GM18505 (cell line): ENCODE results near the gene EPS15.
"Not testable (repeated sequence)": the region's sequence is repeated elsewhere in the genome, so short reads cannot be mapped to it uniquely, and the experiment has no call there.

ENCODE experiments used
- ATAC-seq: cut with Tn5 transposase; IDR thresholded peaks from one replicate; pipeline ENCODE4 v1.9.1; 2021; ENCODE audit not compliant: unreplicated experiment
- POLR2A ChIP-seq: IDR thresholded peaks from 4 replicates; pipeline ENCODE4 v1.6.1; 2011; ENCODE audit warnings: borderline replicate concordance; ENCODE audit not compliant: insufficient read depth, insufficient read length; ENCODE audit errors: extremely low read depth

EPS15 gene

DNA sequence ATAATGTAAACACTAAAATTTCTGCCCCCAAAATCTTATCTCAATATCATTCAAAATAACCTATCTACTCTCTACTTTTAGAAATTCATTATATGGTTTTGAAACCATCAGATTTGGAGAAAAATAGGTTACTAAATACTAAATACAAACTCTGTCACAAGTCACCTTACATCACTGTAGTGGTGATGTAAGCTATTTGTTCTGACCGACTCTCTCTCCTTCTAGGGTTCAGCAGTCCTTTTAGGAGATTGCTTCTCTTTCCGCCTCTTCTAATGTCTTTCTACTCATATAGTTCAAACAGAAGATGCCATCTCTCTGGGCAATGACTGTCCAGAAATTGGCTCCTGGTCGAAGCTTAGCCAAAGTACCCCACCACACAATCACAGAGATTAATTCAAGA lies 93.1 kb downstream of the EPS15 start:
- TF ChIP-seq POLR2A: no peak
- ATAC-seq: no peak

DNA sequence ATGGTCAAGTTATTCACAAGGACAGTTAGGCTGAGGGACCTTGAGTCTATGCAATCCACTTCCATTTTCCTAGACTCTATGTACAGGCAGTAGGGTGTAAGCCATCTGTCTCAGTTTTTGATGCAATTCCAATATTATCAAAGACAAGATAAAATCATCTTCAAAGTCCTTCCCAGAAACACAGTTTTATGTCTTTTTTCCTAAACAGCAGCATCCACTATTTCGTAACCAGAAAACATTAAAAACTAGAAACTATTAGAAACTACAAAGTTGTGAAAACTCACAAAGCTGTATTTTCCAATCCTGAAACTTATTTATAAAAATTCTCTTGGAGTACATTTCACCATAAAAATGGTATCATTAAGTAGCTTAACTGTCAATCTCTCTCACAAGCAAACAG lies 93.8 kb downstream of the EPS15 start:
- no peak for TF ChIP-seq POLR2A
- ATAC-seq: no peak

DNA sequence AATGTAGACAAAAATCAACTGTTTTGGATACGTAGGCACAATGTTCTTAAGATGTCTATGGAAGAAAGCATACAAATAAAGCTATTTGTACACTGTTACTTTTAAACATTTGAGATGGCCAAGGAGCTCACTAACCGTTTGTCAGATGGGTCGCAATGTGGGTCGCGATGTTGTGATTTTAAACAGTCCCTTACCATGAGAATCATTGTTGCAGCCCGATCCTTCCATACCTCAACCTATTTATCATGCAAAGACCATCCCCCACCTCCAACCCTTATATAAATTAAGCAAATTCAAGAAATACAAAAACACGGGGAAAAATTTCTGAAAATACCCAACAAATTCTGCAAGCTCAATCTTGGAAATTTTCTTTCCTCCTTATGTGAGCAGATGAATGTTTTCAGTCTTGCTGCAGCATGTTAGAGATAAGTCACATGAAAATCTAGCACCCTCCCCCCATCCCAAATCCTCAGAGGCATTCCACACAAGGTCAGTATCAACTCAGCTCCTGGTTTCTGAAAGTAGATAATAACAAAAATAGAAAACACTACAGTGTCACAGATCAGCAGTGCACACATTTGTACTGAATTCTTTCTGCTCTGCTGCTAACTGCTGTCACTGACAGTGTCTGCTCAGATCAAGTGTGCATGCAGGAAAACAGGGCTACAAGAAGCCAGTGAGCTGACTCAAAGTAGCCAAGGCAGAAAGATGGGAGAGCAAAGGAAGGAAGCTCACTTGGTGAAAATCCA lies 95.8 kb downstream of the EPS15 start:
- no peak for TF ChIP-seq POLR2A
- no peak for ATAC-seq

DNA sequence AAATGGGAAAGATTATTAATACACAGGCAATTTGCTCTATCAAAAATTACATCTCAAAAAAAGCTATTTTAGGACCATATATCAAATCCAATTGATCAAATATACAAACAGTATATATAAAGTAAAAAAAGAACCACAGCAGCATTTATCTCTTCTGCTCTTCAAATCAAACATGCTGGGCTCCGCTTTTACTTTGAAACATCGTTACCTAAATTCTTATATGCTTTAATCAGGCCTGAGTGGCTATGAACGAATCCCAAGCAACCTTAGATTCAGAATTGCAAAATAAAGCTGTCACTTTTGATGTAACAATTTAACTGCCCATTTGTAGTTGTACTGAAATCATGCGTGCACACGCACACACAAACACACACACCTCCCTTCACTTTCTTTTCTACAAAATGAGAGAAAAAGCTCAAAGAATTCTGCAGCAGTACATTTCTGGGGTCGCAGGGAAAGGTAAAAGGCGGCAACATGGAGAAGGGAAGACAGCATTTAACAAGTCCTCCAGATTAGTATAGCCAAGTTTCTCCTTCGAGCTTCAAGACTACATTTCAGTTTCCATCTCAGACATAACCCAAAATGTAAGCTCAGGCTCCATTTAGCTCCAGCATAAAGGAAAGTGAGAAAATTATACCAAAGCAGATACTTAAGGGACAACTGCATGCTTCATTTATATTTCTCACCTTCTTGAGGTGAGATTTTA lies 96.5 kb downstream of the EPS15 start:
- ATAC-seq: no peak

DNA sequence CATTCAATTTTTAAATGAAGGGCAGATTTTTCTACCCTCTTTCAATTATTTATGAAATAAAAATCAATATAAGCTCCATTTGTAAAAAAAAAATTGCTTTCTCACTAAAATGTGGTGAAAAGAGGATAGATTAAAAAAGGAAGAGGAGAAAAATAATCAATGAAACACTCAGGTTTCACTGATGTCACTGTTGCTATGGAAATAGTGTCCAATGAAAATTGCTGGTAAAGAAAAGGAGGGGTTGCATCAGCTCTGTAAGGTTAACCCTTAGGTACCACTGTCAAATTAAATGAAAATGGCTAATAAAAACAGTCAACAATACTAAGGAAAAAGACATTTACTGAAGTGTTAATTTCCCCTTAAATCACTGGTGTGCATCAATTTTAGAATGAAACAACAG lies 97.1 kb downstream of the EPS15 start:
- no peak for TF ChIP-seq POLR2A
- ATAC-seq: no peak

More for the DNA sequence above, 96.5 kb downstream of the EPS15 start:
- no peak for TF ChIP-seq POLR2A

DNA sequence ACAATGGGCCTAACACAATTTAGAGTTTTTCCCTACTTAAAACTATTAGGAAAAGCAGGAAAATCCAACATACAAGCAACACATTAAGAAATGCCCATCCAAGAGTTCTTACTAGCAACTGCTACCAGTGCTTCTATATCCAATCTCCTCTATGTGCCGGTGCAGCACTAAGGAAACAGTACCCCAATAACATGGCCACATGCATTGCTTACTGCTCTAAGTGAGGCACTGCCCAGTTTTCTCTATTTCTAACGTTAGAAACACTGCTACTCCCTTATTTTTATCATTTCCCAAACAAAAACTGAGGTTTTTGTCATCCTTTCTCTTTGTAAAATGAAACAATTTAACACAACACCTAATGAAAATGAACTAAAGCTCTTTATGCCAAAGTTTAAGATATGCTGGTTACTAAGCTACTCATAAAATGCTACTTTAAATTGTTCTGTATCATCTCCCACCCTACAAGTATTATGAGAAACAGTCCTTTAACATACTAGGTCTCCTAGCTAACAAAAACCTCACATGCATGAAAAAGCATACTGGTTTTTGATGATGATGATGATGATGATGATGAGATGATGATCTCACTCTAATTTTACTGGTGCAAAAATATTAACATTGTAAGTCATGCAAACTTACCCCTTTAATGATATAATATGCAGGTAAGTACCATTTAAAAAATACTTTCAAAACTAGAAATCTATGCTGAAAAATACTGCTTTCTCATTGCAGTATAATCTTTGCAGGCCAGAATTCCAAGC lies 98.0 kb downstream of the EPS15 start:
- TF ChIP-seq POLR2A: no peak
- ATAC-seq: no peak

DNA sequence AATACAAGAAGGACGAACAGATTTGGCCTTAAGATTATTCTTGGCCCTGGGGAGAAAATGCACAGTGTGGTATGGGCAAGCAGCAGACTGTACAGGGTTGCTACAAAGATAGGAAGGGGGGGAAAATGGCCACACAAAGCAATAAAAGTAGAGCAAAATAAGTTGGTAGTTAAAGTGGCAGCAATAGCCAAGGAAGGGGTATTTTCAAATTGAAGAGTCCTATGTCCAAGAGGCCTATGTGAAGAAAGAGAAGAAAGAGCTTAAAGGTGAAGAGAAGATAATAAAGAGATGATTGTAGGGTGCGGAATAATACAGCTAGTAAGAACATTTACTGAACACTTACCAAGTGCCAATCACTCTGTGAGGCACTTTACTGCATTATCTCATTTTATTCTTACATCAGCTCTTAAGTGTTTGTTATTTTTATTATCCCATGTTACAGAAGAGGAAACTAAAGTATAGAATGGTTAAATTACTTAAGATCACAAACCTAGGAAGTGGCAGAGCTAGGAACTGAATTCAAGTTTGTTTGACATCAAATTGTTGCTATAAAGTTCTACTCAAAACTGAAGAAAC lies 100.6 kb downstream of the EPS15 start:
- TF ChIP-seq POLR2A: no peak

DNA sequence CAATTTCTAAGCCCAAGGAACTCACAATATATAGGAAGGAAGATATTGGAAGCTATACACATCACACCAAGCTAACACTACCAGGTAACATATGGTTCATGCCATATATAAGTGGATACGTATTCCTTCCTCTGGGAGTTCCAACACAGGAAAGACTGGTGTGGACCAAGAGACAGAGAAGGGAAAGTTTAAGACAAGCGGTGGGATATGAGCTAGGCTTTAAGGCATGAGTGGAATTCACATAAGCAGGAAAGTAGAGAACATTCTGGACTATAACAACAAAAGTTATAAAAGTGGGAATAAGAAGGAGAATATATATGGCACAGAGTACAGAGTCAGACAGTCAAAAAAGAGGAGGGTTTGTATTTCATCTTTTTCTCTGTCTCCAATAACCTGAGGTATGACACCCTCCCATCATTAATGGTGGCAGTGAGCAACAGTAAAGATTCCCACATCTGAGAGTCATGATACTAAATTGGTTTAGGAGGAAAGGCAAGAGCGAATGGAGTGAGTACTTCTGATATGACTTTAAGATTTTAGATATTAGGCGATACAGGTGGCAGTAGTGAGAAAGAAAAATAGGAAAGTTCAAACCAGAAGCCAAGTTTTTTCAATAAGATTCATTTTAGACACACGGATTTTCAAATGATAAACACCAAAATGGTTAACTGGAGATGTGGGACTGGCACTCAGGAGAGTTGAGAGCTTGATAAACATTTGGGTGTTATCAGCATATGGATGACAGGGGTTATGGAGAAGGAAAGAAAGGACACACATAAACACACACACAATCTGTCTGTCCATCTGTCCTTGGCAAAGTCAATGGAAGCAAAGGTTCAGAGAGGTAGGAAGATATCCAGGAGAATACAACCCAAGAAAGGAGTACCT lies 101.3 kb downstream of the EPS15 start:
- TF ChIP-seq POLR2A: no peak
- no peak for ATAC-seq

More for the DNA sequence above, 100.6 kb downstream of the EPS15 start:
- no peak for ATAC-seq

DNA sequence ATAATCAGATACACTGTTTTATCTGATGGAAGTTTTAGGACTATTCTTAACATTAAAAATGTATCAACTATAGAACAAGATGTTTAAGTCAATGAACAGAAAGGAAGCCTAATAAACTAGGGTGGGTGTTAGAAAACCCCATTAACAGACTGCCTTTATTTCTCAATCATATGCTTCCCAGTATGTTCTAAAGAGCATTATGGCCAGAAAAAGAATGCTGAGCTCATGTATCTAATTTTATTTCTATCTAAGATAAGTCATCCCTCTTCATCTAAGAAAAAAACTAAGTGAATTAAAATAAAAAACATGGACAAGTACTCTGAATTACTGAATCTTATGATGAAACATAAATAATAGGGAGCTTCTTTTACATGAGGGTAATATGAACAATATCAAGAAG lies 102.2 kb downstream of the EPS15 start:
- no peak for ATAC-seq
- TF ChIP-seq POLR2A: no peak

DNA sequence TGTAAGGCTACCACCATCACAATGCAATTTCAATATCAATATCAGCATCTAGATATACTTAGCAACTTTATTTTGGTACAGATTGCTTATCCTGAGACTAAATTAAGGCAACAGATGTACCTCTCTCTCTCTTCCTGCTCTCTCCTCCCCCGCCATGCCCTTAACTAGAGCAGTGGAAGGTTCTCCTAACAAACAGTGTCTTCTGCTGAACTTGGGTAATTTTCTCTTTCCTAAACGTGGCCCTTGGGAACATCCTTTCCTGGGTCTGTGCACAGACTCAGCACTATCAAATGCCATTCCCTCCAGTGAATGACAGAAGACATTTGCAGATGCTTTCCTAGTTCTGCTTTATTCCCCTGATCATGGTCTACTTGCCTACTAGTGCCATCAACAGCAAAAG lies 103.1 kb downstream of the EPS15 start:
- ATAC-seq: no peak

DNA sequence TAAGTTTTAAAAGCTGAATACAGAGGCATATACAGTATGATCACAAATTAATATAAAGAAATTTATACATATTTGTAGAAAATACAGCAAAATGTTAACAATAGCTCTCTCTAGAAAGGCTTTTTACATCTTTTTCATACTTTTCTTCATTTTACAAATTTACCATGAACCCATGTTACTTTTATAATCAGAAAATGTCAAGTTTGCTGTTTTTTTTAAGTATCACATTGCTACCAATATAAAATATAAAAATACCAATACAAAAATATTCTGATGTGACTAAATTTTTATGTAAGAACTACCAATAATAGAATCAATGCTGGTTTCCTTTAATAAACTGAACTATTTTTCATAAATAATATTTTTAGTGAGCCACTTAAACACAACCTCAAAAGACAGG lies 104.3 kb downstream of the EPS15 start:
- TF ChIP-seq POLR2A: no peak
- no peak for ATAC-seq

More for the DNA sequence above, 103.1 kb downstream of the EPS15 start:
- no peak for TF ChIP-seq POLR2A

DNA sequence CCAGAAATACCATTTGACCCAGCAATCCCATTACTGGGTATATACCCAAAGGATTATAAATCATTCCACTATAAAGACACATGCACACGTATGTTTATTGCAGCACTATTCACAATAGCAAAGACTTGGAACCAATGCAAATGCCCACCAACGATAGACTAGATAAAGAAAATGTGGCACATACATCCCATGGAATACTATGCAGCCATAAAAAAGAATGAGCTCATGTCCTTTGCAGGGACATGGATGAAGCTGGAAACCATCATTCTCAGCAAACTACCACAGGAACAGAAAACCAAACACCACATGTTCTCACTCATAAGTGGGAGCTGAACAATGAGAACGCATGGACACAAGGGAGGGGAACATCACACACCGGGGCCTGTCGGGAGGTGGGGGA lies 107.2 kb downstream of the EPS15 start:
- ATAC-seq: not testable (repeated sequence)
